Transverse colon (tissue), 4 donors: ENCODE results near the gene DPP4. TPM values are rescaled to one million over a fixed set of nuclear protein-coding genes. Genes with fewer than 3 reads are reported as not detected.

Source experiments
- DNase-seq: peaks from one replicate; pipeline ENCODE4 v3.0.0-alpha.2; 2019
- H3K27ac ChIP-seq, 4 donors: fragments of 200-600 bp; sonication (generic); 2 replicates each; pipeline ENCODE4 v1.5.1; 2016 to 2018; ENCODE audit warnings: inconsistent platforms in 4 of 4
- H3K27me3 ChIP-seq: fragments of 200-600 bp; sonication (generic); 2 replicates; pipeline ENCODE4 v1.5.1; 2017; ENCODE audit warnings: inconsistent platforms
- H3K36me3 ChIP-seq, 4 donors: fragments of 200-600 bp; sonication (generic); 2 replicates each; pipeline ENCODE4 v1.5.1; 2017 to 2019; ENCODE audit warnings: inconsistent platforms in 4 of 4
- H3K4me1 ChIP-seq, 4 donors: fragments of 200-600 bp; sonication (generic); 2 replicates each; pipeline ENCODE4 v1.5.1; 2017 to 2020; ENCODE audit warnings: inconsistent platforms in 4 of 4
- H3K4me3 ChIP-seq, 4 donors: fragments of 200-600 bp; sonication (generic); 1 replicate in 1 of 4; 2 replicates in 3 of 4; pipeline versions ENCODE4 v1.5.1 to v1.6.1; 2017 to 2019; ENCODE audit warnings: inconsistent platforms in 4 of 4
- H3K9me3 ChIP-seq, 2 donors: fragments of 200-600 bp; sonication (generic); 2 replicates each; pipeline ENCODE4 v1.5.1; 2017 to 2019; ENCODE audit warnings: inconsistent platforms in 2 of 2
- EP300 ChIP-seq: sonication (generic); formaldehyde crosslinking; IDR thresholded peaks from one replicate; pipeline ENCODE4 v1.6.1; 2017; ENCODE audit warnings: antibody characterized with exemption, low read depth
- POLR2A ChIP-seq: fragments of 450-650 bp; IDR thresholded peaks from one replicate; pipeline ENCODE4 v1.6.1; 2016; ENCODE audit warnings: antibody characterized with exemption, mild to moderate bottlenecking, moderate library complexity
- POLR2AphosphoS5 ChIP-seq, 3 donors: sonication (generic); formaldehyde crosslinking; IDR thresholded peaks; one replicate each; pipeline ENCODE4 v1.6.1; 2016; ENCODE audit warnings: antibody characterized with exemption in 3 of 3
- WGBS, 2 donors: methylation state at CpG; one replicate each; pipeline ENCODE4 v1.1.5; 2018; ENCODE audit warnings: low coverage in 1 of 2; 5-methylcytosine and 5-hydroxymethylcytosine counted together
- in situ Hi-C, 4 donors: fragments of 200-750 bp; cut with MboI; loops; one replicate each; pipeline versions ENCODE4 v1.15.0 to v1.15.1; 2017; ENCODE audit warnings: low sequenced_read_pairs in 3 of 4, low pct_ligation_motif_present in 1 of 4, low pct_unique_long_range_greater_than_20kb in 1 of 4
- intact Hi-C: fragments of 100-400 bp; cut with DNase I; formaldehyde crosslinking; loops from one replicate; pipeline ENCODE4 v1.15.1; 2023; ENCODE audit warnings: low total_unique reads
- total RNA-seq, 4 donors: library from RNA; depleted of rRNA; stranded (reverse); fragments of >200 nt; gene quantifications; one replicate each; pipeline ENCODE4 v1.1.0, GENCODE V29; 2016
- TF ChIP-seq, protein P1 (sequence below), 5 experiments: fragments of 200-600 bp in 3 of 5; fragments of 450-650 bp in 2 of 5; sonication (generic) in 3 of 5; IDR thresholded peaks; 1 replicate in 2 of 5; 2 replicates in 3 of 5; pipeline ENCODE4 v1.5.1; 2016 to 2017; ENCODE audit warnings: antibody characterized with exemption in 5 of 5, inconsistent platforms in 3 of 5, mild to moderate bottlenecking in 2 of 5, moderate library complexity in 1 of 5

The DPP4 gene
- total RNA-seq, 4 donors from 2014 or later: 1.6 to 12.7 (median 7.0) TPM

DNA sequence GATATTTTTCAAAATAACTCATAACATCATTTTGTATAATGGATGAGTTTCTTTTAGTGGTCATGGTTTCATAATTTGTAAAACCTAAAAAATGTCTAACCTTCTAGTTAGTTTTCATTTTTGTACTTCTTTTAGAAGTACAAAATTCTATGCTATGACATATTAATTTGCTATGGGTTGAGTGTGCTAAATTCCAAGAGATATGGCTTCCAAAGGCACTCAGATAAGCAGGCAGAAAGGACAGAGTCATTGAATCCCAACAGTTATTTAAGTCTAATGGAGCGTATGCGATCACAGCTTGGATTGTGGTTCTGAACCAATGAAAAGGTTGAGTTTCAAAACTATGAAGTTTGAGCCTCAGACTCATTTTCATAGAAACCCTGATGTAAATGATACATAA, 41.1 kb upstream of the DPP4 start:
- 99 to 100% methylated on average over 2 of the region's 2 CpGs for WGBS, 2 donors
- Histone ChIP-seq H3K36me3 (no peaks in the 10 kb centered on the region), H3K9me3 (peaks cover 0 to 7% of the 10 kb centered on the region in 2 donors), H3K27me3 (no peaks in the 10 kb centered on the region), H3K4me1 (peaks cover 0 to 5% (median 0%) of the 10 kb centered on the region in 4 donors), H3K27ac (no peak overlapping the region), H3K4me3 (no peak overlapping the region)
- intact Hi-C loops: no loop called here
- in situ Hi-C loops: no loop called here
- TF ChIP-seq POLR2AphosphoS5 (IDR thresholded peaks at IDR 0.05) (no peak), POLR2A (no peak), EP300 (no peak)
- TF ChIP-seq, protein P1, sequence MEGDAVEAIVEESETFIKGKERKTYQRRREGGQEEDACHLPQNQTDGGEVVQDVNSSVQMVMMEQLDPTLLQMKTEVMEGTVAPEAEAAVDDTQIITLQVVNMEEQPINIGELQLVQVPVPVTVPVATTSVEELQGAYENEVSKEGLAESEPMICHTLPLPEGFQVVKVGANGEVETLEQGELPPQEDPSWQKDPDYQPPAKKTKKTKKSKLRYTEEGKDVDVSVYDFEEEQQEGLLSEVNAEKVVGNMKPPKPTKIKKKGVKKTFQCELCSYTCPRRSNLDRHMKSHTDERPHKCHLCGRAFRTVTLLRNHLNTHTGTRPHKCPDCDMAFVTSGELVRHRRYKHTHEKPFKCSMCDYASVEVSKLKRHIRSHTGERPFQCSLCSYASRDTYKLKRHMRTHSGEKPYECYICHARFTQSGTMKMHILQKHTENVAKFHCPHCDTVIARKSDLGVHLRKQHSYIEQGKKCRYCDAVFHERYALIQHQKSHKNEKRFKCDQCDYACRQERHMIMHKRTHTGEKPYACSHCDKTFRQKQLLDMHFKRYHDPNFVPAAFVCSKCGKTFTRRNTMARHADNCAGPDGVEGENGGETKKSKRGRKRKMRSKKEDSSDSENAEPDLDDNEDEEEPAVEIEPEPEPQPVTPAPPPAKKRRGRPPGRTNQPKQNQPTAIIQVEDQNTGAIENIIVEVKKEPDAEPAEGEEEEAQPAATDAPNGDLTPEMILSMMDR (IDR thresholded peaks at IDR 0.05): no peak
- no peak for DNase-seq

DNA sequence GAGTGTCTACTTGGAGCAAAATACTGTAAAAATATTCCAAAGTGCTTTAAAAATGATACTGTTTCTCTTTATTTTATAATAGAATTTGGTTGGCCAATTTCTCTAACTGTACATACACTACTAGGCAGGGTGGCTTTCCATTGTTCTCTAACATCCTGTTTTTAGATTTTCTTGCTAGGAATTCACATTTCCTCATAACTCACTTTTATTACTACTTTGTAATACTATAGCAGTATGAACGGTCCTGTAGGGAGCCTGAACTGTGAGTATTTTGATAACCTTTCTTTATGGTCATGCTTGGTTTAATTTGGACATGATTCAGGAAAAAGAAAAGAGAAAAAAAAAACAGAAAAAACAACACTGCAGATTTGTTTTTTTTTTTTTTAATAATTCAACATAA, 40.3 kb upstream of the DPP4 start:
- Histone ChIP-seq H3K9me3 (peaks cover 0 to 7% of the 10 kb centered on the region in 2 donors), H3K27me3 (no peaks in the 10 kb centered on the region), H3K36me3 (no peaks in the 10 kb centered on the region), H3K4me3 (no peak overlapping the region), H3K4me1 (peaks cover 0 to 5% (median 0%) of the 10 kb centered on the region in 4 donors), H3K27ac (no peak overlapping the region)
- no peak for DNase-seq
- in situ Hi-C loops: no loop called here
- TF ChIP-seq, protein P1 (IDR thresholded peaks at IDR 0.05): no peak
- 21 to 43% methylated on average over 1 of the region's 1 CpG for WGBS, 2 donors
- intact Hi-C loops: no loop called here

DNA sequence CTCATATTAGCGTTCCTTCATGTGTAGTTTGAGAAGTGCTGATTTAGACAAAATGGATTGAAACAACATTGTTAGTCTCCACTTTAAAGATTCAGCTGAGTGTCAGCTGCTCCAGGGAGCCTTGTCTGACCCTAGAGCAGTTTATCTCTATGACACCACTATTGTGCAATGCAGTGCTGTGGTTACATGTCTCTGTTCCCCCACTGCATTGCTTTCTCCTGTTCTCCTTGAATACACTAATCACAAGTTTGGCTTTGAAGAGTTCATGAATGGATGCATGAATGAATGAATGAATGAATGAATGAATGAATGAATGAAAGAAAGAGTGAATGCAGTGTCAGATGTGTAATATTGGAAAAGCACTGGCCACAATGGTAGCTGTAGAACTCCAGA, 39.8 kb upstream of the DPP4 start:
- no peak overlapping the region for H3K4me3 ChIP-seq
- H3K27ac ChIP-seq: no peak overlapping the region
- peaks cover 0 to 5% (median 0%) of the 10 kb centered on the region in 4 donors for H3K4me1 ChIP-seq
- peaks cover 0 to 7% of the 10 kb centered on the region in 2 donors for H3K9me3 ChIP-seq
- DNase-seq: no peak
- WGBS, 2 donors: 83 to 85% methylated on average over 1 of the region's 1 CpG
- in situ Hi-C loops (no loop called here), intact Hi-C loops (no loop called here)
- H3K27me3 ChIP-seq: no peaks in the 10 kb centered on the region
- no peaks in the 10 kb centered on the region for H3K36me3 ChIP-seq
- TF ChIP-seq POLR2A: no peak
- TF ChIP-seq POLR2AphosphoS5 (IDR thresholded peaks at IDR 0.05): peak in 1 of 3 donors; percentile 12

DNA sequence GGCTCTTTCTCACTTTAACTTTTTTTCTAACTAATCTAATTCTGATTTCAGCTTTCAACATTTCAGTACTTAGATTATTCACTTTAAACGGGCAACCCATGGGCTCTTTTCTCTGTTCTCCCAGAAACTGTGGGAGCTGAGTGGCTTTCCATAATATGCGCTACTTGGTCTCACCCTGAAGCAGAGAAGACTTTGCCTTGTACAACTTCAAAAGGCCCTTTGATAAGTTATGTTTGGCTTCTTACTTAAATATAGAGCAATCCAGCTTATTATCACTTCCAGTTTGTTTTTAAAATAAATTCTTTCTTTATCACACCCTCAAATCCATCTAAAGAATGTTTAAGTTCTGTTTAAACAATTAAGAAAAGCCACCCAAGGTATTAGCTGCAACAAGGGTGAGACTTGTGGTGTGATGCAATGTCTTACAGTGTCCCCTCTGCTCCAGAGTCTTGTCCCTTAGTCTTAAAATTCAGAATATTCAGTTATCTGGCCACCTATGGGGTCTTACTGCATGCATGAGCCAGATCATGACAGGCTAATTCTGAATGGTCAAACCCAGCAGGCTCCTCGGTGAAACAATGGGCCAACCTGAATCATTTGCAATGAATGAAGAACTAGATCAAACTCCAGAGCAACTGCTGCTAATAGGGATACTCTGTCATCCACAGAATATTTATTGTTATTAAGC, 39.2 kb upstream of the DPP4 start:
- TF ChIP-seq POLR2A: no peak
- TF ChIP-seq POLR2AphosphoS5 (IDR thresholded peaks at IDR 0.05): no peak
- TF ChIP-seq, protein P1 (IDR thresholded peaks at IDR 0.05): no peak
- TF ChIP-seq EP300: no peak
- Histone ChIP-seq H3K27ac (no peak overlapping the region), H3K27me3 (no peaks in the 10 kb centered on the region), H3K36me3 (no peaks in the 10 kb centered on the region), H3K4me1 (peaks cover 0 to 6% (median 0%) of the 10 kb centered on the region in 4 donors), H3K4me3 (no peak overlapping the region), H3K9me3 (peaks cover 0 to 7% of the 10 kb centered on the region in 2 donors)
- DNase-seq: no peak
- in situ Hi-C loops (no loop called here), intact Hi-C loops (no loop called here)
- WGBS, 2 donors: 75 to 83% methylated on average over 3 of the region's 3 CpGs
